GM12878 (cell line): Measurements from ENCODE around the gene TAS2R30. TPM values are rescaled to one million over a fixed set of nuclear protein-coding genes. Genes with fewer than 3 reads are reported as not detected.

Experiments used
- BACH1 ChIP-seq: fragments of 450-650 bp; IDR thresholded peaks from 2 replicates; pipeline ENCODE4 v1.6.1; 2017; ENCODE audit warnings: mild to moderate bottlenecking, borderline replicate concordance
- EED ChIP-seq: sonication (generic); IDR thresholded peaks from 2 replicates; pipeline ENCODE4 v1.6.1; 2016; ENCODE audit warnings: antibody characterized with exemption, low read depth
- ELK1 ChIP-seq: IDR thresholded peaks from 2 replicates; pipeline ENCODE4 v1.6.1; 2012; ENCODE audit warnings: low read depth, low read length, improper control_type of control experiment
- FOS ChIP-seq: IDR thresholded peaks from 3 replicates; pipeline ENCODE4 v1.6.1; 2011; ENCODE audit warnings: borderline replicate concordance; ENCODE audit not compliant: insufficient read length; ENCODE audit errors: extremely low read depth
- MTA2 ChIP-seq: fragments of 450-650 bp; IDR thresholded peaks from 2 replicates; pipeline ENCODE4 v1.6.1; 2016; ENCODE audit warnings: low read depth, mild to moderate bottlenecking, moderate library complexity
- NKRF ChIP-seq: fragments of 450-650 bp; conservative IDR thresholded peaks from 2 replicates; pipeline ENCODE4 v1.6.1; 2017; ENCODE audit warnings: mild to moderate bottlenecking, moderate library complexity
- NR2C1 ChIP-seq: fragments of 450-650 bp; IDR thresholded peaks from 2 replicates; pipeline ENCODE4 v1.6.1; 2017; ENCODE audit warnings: antibody characterized with exemption, mild to moderate bottlenecking, moderate library complexity
- PRDM15 ChIP-seq: fragments of 450-650 bp; formaldehyde crosslinking; IDR thresholded peaks from 2 replicates; pipeline ENCODE4 v1.4.0; 2020; ENCODE audit warnings: mild to moderate bottlenecking, moderate library complexity
- RAD51 ChIP-seq: fragments of 450-650 bp; IDR thresholded peaks from 2 replicates; pipeline ENCODE4 v1.6.1; 2016; ENCODE audit warnings: moderate library complexity, mild to moderate bottlenecking, inconsistent platforms
- SMARCA5 ChIP-seq: fragments of 450-650 bp; IDR thresholded peaks from 2 replicates; pipeline ENCODE4 v1.6.1; 2017; ENCODE audit warnings: mild to moderate bottlenecking
- SMC3 ChIP-seq: IDR thresholded peaks from 2 replicates; pipeline ENCODE4 v1.6.1; 2011; ENCODE audit warnings: low read length, improper control_type of control experiment, borderline replicate concordance
- SPI1 ChIP-seq: IDR thresholded peaks from 2 replicates; pipeline ENCODE4 v1.6.1; 2011; ENCODE audit warnings: low read depth, mild to moderate bottlenecking, low read length, moderate library complexity, borderline replicate concordance; ENCODE audit not compliant: insufficient read depth
- STAT1 ChIP-seq: fragments of 450-650 bp; conservative IDR thresholded peaks from 2 replicates; pipeline ENCODE4 v1.6.1; 2014; ENCODE audit warnings: antibody characterized with exemption, mild to moderate bottlenecking
- SUZ12 ChIP-seq: fragments of 200-600 bp; sonication (generic); IDR thresholded peaks from one replicate; pipeline ENCODE4 v1.6.1; 2018; ENCODE audit warnings: antibody characterized with exemption, mild to moderate bottlenecking; ENCODE audit not compliant: unreplicated experiment
- TCF12 ChIP-seq: IDR thresholded peaks from 2 replicates; pipeline ENCODE4 v1.6.1; 2011; ENCODE audit warnings: low read depth, mild to moderate bottlenecking, low read length
- TCF3 ChIP-seq: IDR thresholded peaks from 2 replicates; pipeline ENCODE4 v1.6.1; 2012; ENCODE audit warnings: low read depth, mild to moderate bottlenecking, low read length, borderline replicate concordance; ENCODE audit not compliant: insufficient read depth
- USF1 ChIP-seq: IDR thresholded peaks from 2 replicates; pipeline ENCODE4 v1.6.1; 2011; ENCODE audit warnings: borderline replicate concordance, low read depth, mild to moderate bottlenecking, moderate library complexity, mixed read lengths, low read length; ENCODE audit not compliant: insufficient read depth; ENCODE audit errors: extremely low read length
- ZNF207 ChIP-seq: fragments of 450-650 bp; IDR thresholded peaks from 2 replicates; pipeline ENCODE4 v1.6.1; 2014; ENCODE audit warnings: antibody characterized with exemption, mild to moderate bottlenecking, borderline replicate concordance
- polyA plus RNA-seq, 11 experiments: library from polyadenylated mRNA; depleted of rRNA in 4 of 11; unstranded in 6 of 11; stranded (reverse) in 5 of 11; fragments of >200 nt; fragmentation: Nextera tagmentation in 4 of 11; fragmentation: Illumina TruSeq in 1 of 11; extraction: Ambion mirVana in 4 of 11; extraction: Trizol in 1 of 11; gene quantifications; 1 replicate in 1 of 11; 2 replicates in 10 of 11; pipeline versions ENCODE4 v1.2.1 to v1.2.3, GENCODE V29; 2011 to 2016; ENCODE audit warnings: inconsistent platforms in 2 of 11, missing spikeins in 2 of 11, low read depth in 1 of 11
- total RNA-seq, 4 experiments: library from RNA; depleted of rRNA in 3 of 4; stranded (reverse); fragments of >200 nt in 3 of 4; fragmentation: Illumina TruSeq in 1 of 4; extraction: Trizol in 1 of 4; gene quantifications; 2 replicates each; pipeline versions ENCODE4 v1.2.1 to v1.2.3, GENCODE V29; 2013 to 2021
- TF ChIP-seq, protein P1 (sequence below): fragments of 450-650 bp; IDR thresholded peaks from 2 replicates; pipeline ENCODE4 v1.6.1; 2017; ENCODE audit warnings: mild to moderate bottlenecking, low read depth, inconsistent platforms; ENCODE audit not compliant: poor library complexity, severe bottlenecking

Gene TAS2R30
- total and polyA plus RNA-seq, 10 of the 15 experiments (the other 5 are each of a cell fraction or from before 2014, with no cell fraction given) = 0.09 to 5.9 (median 0.54) TPM; not detected in 3

DNA sequence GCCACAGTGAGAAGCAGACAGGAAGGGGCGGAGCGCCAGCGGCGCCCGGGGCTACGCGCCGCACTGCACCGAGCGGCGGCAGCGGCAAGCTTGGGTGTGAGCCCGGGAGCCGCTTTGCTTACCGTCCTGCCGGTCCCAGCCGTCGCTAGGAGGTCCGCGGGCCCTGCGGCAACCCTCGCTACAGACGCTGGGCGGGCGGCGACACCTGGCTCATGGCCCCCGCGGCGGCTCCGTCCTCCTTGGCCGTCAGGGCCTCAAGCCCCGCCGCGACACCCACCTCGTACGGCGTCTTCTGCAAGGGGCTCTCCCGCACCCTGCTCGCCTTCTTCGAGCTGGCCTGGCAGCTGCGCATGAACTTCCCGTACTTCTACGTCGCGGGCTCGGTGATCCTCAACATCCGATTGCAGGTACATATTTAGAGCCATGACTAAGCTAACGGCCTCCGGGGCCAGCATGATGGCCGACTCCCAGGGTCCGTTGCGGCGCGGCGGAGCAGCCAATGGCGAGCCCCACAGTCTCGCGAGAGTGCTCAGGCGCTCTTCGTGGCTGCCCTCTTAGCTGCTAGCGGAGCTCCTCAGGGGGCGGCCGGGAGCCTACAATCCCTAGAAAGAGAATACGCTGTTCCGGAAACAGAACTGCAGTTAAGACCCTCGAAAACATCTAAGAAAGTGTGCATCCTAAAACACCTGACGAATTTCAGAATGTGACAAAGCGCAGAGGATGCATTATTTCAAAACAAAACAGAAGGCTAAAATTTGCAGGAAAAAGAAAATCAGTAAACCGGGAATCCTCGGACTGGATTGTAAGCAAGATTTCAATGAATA lies 36.9 kb upstream of the TAS2R30 start, which contains the start of gene SMIM10L1 (continued):
- TF ChIP-seq SMARCA5 (no peak; the same call in 1 of the 2 replicates), MTA2 (no peak), BACH1 (peak; percentile 82), FOS (no peak), ZNF207 (peak; percentile 66), TCF3 (0 out of 2 replicates have a peak, but pooled peaks have one; percentile 24), EED (no peak), PRDM15 (CRISPR knock-in tag) (no peak), SPI1 (no peak), SMC3 (no peak), ELK1 (peak; percentile 32; the same call in 1 of the 2 replicates), STAT1 (0 out of 2 replicates have a peak, but pooled peaks have one; percentile 20), TCF12 (peak; percentile 8; the same call in 1 of the 2 replicates), SUZ12 (no peak), USF1 (no peak), NKRF (peak; percentile 69), RAD51 (no peak; the same call in 1 of the 2 replicates), NR2C1 (peak; percentile 24; the same call in 1 of the 2 replicates)
- TF ChIP-seq, protein P1, sequence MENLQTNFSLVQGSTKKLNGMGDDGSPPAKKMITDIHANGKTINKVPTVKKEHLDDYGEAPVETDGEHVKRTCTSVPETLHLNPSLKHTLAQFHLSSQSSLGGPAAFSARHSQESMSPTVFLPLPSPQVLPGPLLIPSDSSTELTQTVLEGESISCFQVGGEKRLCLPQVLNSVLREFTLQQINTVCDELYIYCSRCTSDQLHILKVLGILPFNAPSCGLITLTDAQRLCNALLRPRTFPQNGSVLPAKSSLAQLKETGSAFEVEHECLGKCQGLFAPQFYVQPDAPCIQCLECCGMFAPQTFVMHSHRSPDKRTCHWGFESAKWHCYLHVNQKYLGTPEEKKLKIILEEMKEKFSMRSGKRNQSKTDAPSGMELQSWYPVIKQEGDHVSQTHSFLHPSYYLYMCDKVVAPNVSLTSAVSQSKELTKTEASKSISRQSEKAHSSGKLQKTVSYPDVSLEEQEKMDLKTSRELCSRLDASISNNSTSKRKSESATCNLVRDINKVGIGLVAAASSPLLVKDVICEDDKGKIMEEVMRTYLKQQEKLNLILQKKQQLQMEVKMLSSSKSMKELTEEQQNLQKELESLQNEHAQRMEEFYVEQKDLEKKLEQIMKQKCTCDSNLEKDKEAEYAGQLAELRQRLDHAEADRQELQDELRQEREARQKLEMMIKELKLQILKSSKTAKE = no peak
